SH-SY5Y (cell line): ENCODE data around the gene IGF2BP2.

Experiments used
- GATA2 ChIP-seq: IDR thresholded peaks from 2 replicates; pipeline ENCODE4 v1.6.1; 2011; ENCODE audit warnings: mild to moderate bottlenecking, low read depth, low read length
- GATA3 ChIP-seq: IDR thresholded peaks from 2 replicates; pipeline ENCODE4 v1.6.1; 2011; ENCODE audit warnings: low read depth, mild to moderate bottlenecking, low read length, moderate library complexity

Gene IGF2BP2

GRCh38 chr3:185847506-185847905 is 22.7 kb upstream of the IGF2BP2 start:
- TF ChIP-seq GATA3 (no peak), GATA2 (no peak)

GRCh38 chr3:185846037-185846436 is 21.2 kb upstream of the IGF2BP2 start:
- TF ChIP-seq GATA2 (no peak), GATA3 (no peak)

- TF ChIP-seq GATA2 = no peak
- no peak for TF ChIP-seq GATA3
These were observed 19.2 kb upstream of the IGF2BP2 start for GRCh38 chr3:185844051-185844450.

- TF ChIP-seq GATA3 (no peak), GATA2 (no peak)
These were observed 18.8 kb upstream of the IGF2BP2 start for GRCh38 chr3:185843635-185844034.

- no peak for TF ChIP-seq GATA3
- TF ChIP-seq GATA2 = no peak
These were observed 18.3 kb upstream of the IGF2BP2 start for GRCh38 chr3:185843126-185843525.

GRCh38 chr3:185842241-185842640 is 17.4 kb upstream of the IGF2BP2 start:
- TF ChIP-seq GATA3 = no peak
- no peak for TF ChIP-seq GATA2

GRCh38 chr3:185837414-185837813 is 12.6 kb upstream of the IGF2BP2 start:
- TF ChIP-seq GATA2 (no peak), GATA3 (no peak)

GRCh38 chr3:185831990-185832389 is 7.1 kb upstream of the IGF2BP2 start:
- TF ChIP-seq GATA3 = no peak
- no peak for TF ChIP-seq GATA2

- TF ChIP-seq GATA3 (no peak), GATA2 (no peak)
These were observed 6.4 kb upstream of the IGF2BP2 start for GRCh38 chr3:185831195-185831594.

GRCh38 chr3:185830018-185830797 is 5.4 kb upstream of the IGF2BP2 start:
- TF ChIP-seq GATA3 (no peak), GATA2 (no peak)

GRCh38 chr3:185828755-185829154 is 3.9 kb upstream of the IGF2BP2 start:
- no peak for TF ChIP-seq GATA2
- TF ChIP-seq GATA3 = no peak

GRCh38 chr3:185827595-185828344 is 2.9 kb upstream of the IGF2BP2 start:
- TF ChIP-seq GATA2 = no peak
- no peak for TF ChIP-seq GATA3

- TF ChIP-seq GATA3 (no peak), GATA2 (no peak)
These were observed 1.0 kb upstream of the IGF2BP2 start for GRCh38 chr3:185825639-185826481.
